Measurements from ENCODE around the gene KCNJ8.
"Not testable (repeated sequence)": the region's sequence is repeated elsewhere in the genome, so short reads cannot be mapped to it uniquely, and the experiment has no call there.

DNA sequence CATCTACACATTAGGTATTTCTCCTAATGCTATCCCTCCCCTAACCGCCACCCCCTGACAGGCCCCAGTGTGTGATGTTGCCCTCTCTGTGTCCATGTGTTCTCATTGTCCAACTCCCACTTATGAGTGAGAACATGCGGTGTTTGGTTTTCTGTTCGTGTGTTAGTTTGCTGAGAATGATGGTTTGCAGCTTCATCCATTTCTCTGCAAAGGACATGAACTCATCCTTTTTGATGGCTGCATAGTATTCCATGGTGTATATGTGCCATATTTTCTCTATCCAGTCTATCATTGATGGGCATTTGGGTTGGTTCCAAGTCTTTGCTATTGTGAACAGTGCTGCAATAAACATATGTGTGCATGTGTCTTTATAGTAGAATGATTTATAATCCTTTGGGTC, 8.2 kb upstream of the KCNJ8 start:
- TF ChIP-seq, protein P1, sequence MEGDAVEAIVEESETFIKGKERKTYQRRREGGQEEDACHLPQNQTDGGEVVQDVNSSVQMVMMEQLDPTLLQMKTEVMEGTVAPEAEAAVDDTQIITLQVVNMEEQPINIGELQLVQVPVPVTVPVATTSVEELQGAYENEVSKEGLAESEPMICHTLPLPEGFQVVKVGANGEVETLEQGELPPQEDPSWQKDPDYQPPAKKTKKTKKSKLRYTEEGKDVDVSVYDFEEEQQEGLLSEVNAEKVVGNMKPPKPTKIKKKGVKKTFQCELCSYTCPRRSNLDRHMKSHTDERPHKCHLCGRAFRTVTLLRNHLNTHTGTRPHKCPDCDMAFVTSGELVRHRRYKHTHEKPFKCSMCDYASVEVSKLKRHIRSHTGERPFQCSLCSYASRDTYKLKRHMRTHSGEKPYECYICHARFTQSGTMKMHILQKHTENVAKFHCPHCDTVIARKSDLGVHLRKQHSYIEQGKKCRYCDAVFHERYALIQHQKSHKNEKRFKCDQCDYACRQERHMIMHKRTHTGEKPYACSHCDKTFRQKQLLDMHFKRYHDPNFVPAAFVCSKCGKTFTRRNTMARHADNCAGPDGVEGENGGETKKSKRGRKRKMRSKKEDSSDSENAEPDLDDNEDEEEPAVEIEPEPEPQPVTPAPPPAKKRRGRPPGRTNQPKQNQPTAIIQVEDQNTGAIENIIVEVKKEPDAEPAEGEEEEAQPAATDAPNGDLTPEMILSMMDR (IDR thresholded peaks at IDR 0.05; ENCODE audit: insufficient read depth, low read depth, low read length) = not testable (repeated sequence)
- TF ChIP-seq EZH2 (IDR thresholded peaks at IDR 0.05; ENCODE audit: insufficient read depth, low read length) = not testable (repeated sequence)

All from astrocyte (in vitro differentiated cells and primary cell).